HFFc6 (cell line): ENCODE results near the gene RASA3. TPM values are rescaled to one million over a fixed set of nuclear protein-coding genes. Genes with fewer than 3 reads are reported as not detected.

Experiments used
- DNase-seq: peaks from one replicate; pipeline ENCODE4 v3.0.0-alpha.2; 2018
- H3K27ac Mint-ChIP-seq: 2 replicates; pipeline ENCODE4 v1.8.0; 2020; ENCODE audit warnings: mild to moderate bottlenecking, mixed read lengths
- H3K27me3 Mint-ChIP-seq: 2 replicates; pipeline ENCODE4 v1.8.0; 2021; ENCODE audit warnings: mild to moderate bottlenecking, moderate library complexity, mixed read lengths; ENCODE audit not compliant: insufficient read depth
- H3K36me3 Mint-ChIP-seq: 2 replicates; pipeline ENCODE4 v1.8.0; 2021; ENCODE audit warnings: low read depth, mixed read lengths
- H3K4me1 Mint-ChIP-seq: 2 replicates; pipeline ENCODE4 v1.8.0; 2020; ENCODE audit warnings: low read depth, mixed read lengths
- H3K4me3 Mint-ChIP-seq: 2 replicates; pipeline ENCODE4 v1.8.0; 2020; ENCODE audit warnings: mild to moderate bottlenecking, moderate library complexity, mixed read lengths
- H3K9me3 Mint-ChIP-seq: 2 replicates; pipeline ENCODE4 v1.8.0; 2020; ENCODE audit warnings: mild to moderate bottlenecking, mixed read lengths
- CTCF ChIP-seq: fragments of 200-600 bp; sonication (generic); IDR thresholded peaks from 2 replicates; pipeline ENCODE4 v1.5.0; 2021; ENCODE audit warnings: antibody characterized with exemption, mild to moderate bottlenecking
- total RNA-seq, 6 experiments: library from RNA; stranded (reverse); fragmentation: NEBNext Ultra II Directional; extraction: Animal tissue kit (Norgen Biotek cat#: 25700); gene quantifications; 2 replicates in 1 of 6; 3 replicates in 5 of 6; pipeline ENCODE4 v1.2.3, GENCODE V29; 2021

The RASA3 gene
- total RNA-seq, 6 experiments from 2014 or later: 31.6 to 37.6 (median 33.1) TPM

- TF ChIP-seq CTCF: no peak
- Mint-ChIP-seq H3K36me3 (peaks cover 26% of the 10 kb centered on the region), H3K27me3 (peaks cover 6% of the 10 kb centered on the region), H3K4me1 (peaks cover 33% of the 10 kb centered on the region), H3K9me3 (no peaks in the 10 kb centered on the region), H3K27ac (no peak overlapping the region), H3K4me3 (no peak overlapping the region)
- no peak for DNase-seq
Observed at GRCh38 chr13:113933901-113934300, 198.5 kb downstream of the RASA3 start.

- Mint-ChIP-seq H3K4me1 (peaks cover 44% of the 10 kb centered on the region), H3K9me3 (no peaks in the 10 kb centered on the region), H3K4me3 (no peak overlapping the region), H3K27me3 (peaks cover 6% of the 10 kb centered on the region), H3K36me3 (peaks cover 27% of the 10 kb centered on the region), H3K27ac (no peak overlapping the region)
- no peak for DNase-seq
- no peak for TF ChIP-seq CTCF
Observed at GRCh38 chr13:113931841-113932459, 200.5 kb downstream of the RASA3 start.

GRCh38 chr13:113930671-113931637 lies 201.5 kb downstream of the RASA3 start:
- Mint-ChIP-seq H3K27ac (no peak overlapping the region), H3K4me3 (no peak overlapping the region), H3K27me3 (peaks cover 6% of the 10 kb centered on the region), H3K9me3 (no peaks in the 10 kb centered on the region), H3K4me1 (peaks cover 54% of the 10 kb centered on the region), H3K36me3 (peaks cover 30% of the 10 kb centered on the region)
- no peak for DNase-seq
- no peak for TF ChIP-seq CTCF

- TF ChIP-seq CTCF: peak; percentile 29; the same call in 1 of the 2 replicates
- peaks cover 40% of the 10 kb centered on the region for H3K36me3 Mint-ChIP-seq
- peaks cover 6% of the 10 kb centered on the region for H3K27me3 Mint-ChIP-seq
- peak overlapping the region; percentile 76; the same call in 1 of the 2 replicates for H3K4me3 Mint-ChIP-seq
- peak overlapping the region; percentile 95 for H3K27ac Mint-ChIP-seq
- no peak for DNase-seq
- peaks cover 4% of the 10 kb centered on the region; the same call in 1 of the 2 replicates for H3K9me3 Mint-ChIP-seq
- H3K4me1 Mint-ChIP-seq: peaks cover 54% of the 10 kb centered on the region
Observed at GRCh38 chr13:113929628-113930615, 202.5 kb downstream of the RASA3 start.
